Measurements from ENCODE around the gene USP32. TPM values are rescaled to one million over a fixed set of nuclear protein-coding genes. Genes with fewer than 3 reads are reported as not detected.

The USP32 gene
- total and polyA plus RNA-seq, 8 donors, result 7.7 to 25.5 (median 15.8) TPM

DNA sequence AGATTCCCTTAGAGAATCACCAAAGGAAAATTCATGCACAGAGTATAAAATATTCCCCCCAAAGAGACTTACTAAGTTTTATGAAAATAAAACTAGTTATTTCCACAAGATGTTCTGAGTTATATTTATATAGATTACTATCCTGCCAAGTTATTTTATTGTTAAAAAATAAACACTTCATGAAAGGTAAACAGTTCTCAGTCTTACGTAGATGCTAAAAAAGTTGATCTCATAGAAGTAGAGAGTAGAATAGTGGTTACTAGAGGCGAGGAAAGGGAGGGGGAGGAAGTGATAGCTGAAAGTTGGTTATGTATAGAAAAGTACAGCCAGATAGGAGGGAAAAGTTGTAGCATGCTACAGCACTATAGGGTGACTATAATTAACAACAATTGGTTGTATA lies 65.2 kb downstream of the USP32 start:
- Histone ChIP-seq H3K4me1 (peaks cover 0 to 6% (median 0%) of the 10 kb centered on the region in 3 donors), H3K27me3 (no peaks in the 10 kb centered on the region), H3K36me3 (no peaks in the 10 kb centered on the region), H3K4me3 (no peak overlapping the region), H3K9me3 (no peaks in the 10 kb centered on the region), H3K27ac (no peak overlapping the region)
- intact Hi-C loops (cut with DNase I), result no loop called here
- no peak for ATAC-seq
- DNase-seq, result no peak
- TF ChIP-seq CTCF (IDR thresholded peaks at IDR 0.05), result no peak
- no peak for FAIRE-seq
- WGBS, 2 donors, result 66 to 67% methylated on average over 2 of the region's 2 CpGs

- Histone ChIP-seq H3K27ac (no peak overlapping the region), H3K4me3 (no peak overlapping the region), H3K36me3 (no peaks in the 10 kb centered on the region), H3K4me1 (peaks cover 0 to 10% (median 0%) of the 10 kb centered on the region in 3 donors), H3K9me3 (no peaks in the 10 kb centered on the region), H3K27me3 (no peaks in the 10 kb centered on the region)
- intact Hi-C loops (cut with DNase I), result no loop called here
- FAIRE-seq (no peak), ATAC-seq (peak in 2 of 4 donors; percentile 38 to 47), DNase-seq (no peak)
- 91 to 94% methylated on average over 13 of the region's 13 CpGs for WGBS, 2 donors
- no peak for TF ChIP-seq CTCF (IDR thresholded peaks at IDR 0.05)
Measured at GRCh38 chr17:60325730-60326524, 66.0 kb downstream of the USP32 start.

DNA sequence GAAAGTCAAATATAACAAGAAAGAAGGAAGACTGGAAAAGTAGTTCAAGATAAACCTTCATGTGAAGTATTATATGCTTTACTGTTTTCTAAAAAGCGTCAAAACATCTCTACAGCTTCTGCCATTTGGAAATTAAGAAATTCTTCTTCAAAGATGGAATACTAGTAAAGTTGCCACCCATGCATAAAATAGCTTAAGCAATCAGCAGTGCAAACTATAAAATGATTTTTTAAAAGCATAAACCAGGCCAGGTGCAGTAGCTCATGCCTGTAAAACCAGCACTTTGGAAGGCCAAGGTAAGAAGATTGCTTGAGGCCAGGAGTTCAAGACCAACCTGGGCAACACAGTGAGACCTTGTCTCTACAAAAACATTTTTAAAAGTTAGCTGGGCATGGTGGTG lies 68.2 kb downstream of the USP32 start:
- no peak overlapping the region for H3K4me3 ChIP-seq
- TF ChIP-seq CTCF (IDR thresholded peaks at IDR 0.05), result no peak
- 98% methylated on average over 1 of the region's 1 CpG for WGBS, 2 donors
- no peak for DNase-seq
- no peaks in the 10 kb centered on the region for H3K36me3 ChIP-seq
- intact Hi-C loops (cut with DNase I), result no loop called here
- H3K4me1 ChIP-seq, result peaks cover 0 to 10% (median 0%) of the 10 kb centered on the region in 3 donors
- H3K27me3 ChIP-seq, result no peaks in the 10 kb centered on the region
- no peak for FAIRE-seq
- H3K9me3 ChIP-seq, result no peaks in the 10 kb centered on the region
- H3K27ac ChIP-seq, result no peak overlapping the region
- no peak for ATAC-seq

- DNase-seq (no peak), ATAC-seq (no peak), FAIRE-seq (no peak)
- Histone ChIP-seq H3K9me3 (no peaks in the 10 kb centered on the region), H3K36me3 (no peaks in the 10 kb centered on the region), H3K4me3 (no peak overlapping the region), H3K4me1 (peaks cover 0 to 10% (median 0%) of the 10 kb centered on the region in 3 donors), H3K27ac (no peak overlapping the region), H3K27me3 (no peaks in the 10 kb centered on the region)
- intact Hi-C loops (cut with DNase I), result no loop called here
- WGBS, 2 donors, result 96 to 100% methylated on average over 2 of the region's 2 CpGs
- no peak for TF ChIP-seq CTCF (IDR thresholded peaks at IDR 0.05)
Measured at GRCh38 chr17:60322056-60322387, 69.9 kb downstream of the USP32 start.

- intact Hi-C loops (cut with DNase I), result no loop called here
- DNase-seq (no peak), ATAC-seq (peak in 3 of 4 donors; percentile 27 to 46 (median 29)), FAIRE-seq (no peak)
- H3K36me3 ChIP-seq, result no peaks in the 10 kb centered on the region
- H3K4me3 ChIP-seq, result no peak overlapping the region
- H3K9me3 ChIP-seq, result no peaks in the 10 kb centered on the region
- H3K27me3 ChIP-seq, result no peaks in the 10 kb centered on the region
- 62 to 64% methylated on average over 4 of the region's 4 CpGs for WGBS, 2 donors
- H3K27ac ChIP-seq, result no peak overlapping the region
- H3K4me1 ChIP-seq, result peaks cover 0 to 10% (median 0%) of the 10 kb centered on the region in 3 donors
- no peak for TF ChIP-seq CTCF (IDR thresholded peaks at IDR 0.05)
Measured at GRCh38 chr17:60321336-60322055, 70.4 kb downstream of the USP32 start.
